ENCODE results near the gene RTEL1.
A peak's percentile ranks its signal among the peaks of the same experiment; 100 is the strongest.

RTEL1 gene

GRCh38 chr20:63697868-63698545 lies 39.9 kb downstream of the RTEL1 start:
- Histone ChIP-seq H3K36me3 (ENCODE audit: control insufficient read depth in 2 of 2, insufficient read depth in 1 of 2, low read length in 2 of 2) (peaks cover 0 to 26% of the 10 kb centered on the region in 2 experiments; a peak in 1 of 3 replicates), H3K9me3 (ENCODE audit: control insufficient read depth, insufficient read depth, low read depth, low read length) (no peaks in the 10 kb centered on the region), H3K4me1 (ENCODE audit: control insufficient read depth, insufficient read depth, low read length) (no peaks in the 10 kb centered on the region), H3K27ac (ENCODE audit: extremely low read depth, low read depth, low read length) (no peak overlapping the region), H3K4me3 (ENCODE audit: low read depth, low read length) (no peak overlapping the region)
- TF ChIP-seq ZNF23 (tag by site-specific recombination; IDR thresholded peaks at IDR 0.05; ENCODE audit: borderline replicate concordance) (no peak), BCL6B (tag by site-specific recombination; IDR thresholded peaks at IDR 0.05) (no peak), ZNF473 (tag by site-specific recombination; IDR thresholded peaks at IDR 0.05) (no peak), ZNF530 (tag by site-specific recombination; IDR thresholded peaks at IDR 0.05; ENCODE audit: low read depth) (no peak), ZNF174 (tag by site-specific recombination; IDR thresholded peaks at IDR 0.05) (no peak), ZNF623 (tag by site-specific recombination; IDR thresholded peaks at IDR 0.05) (no peak), ZFP3 (tag by site-specific recombination; IDR thresholded peaks at IDR 0.05; ENCODE audit: low read depth) (no peak), ZFP69B (tag by site-specific recombination; IDR thresholded peaks at IDR 0.05) (no peak), ZIC2 (tag by site-specific recombination; IDR thresholded peaks at IDR 0.05) (no peak), ZNF670 (tag by site-specific recombination; IDR thresholded peaks at IDR 0.05; ENCODE audit: low read depth) (no peak), ZNF239 (tag by site-specific recombination; IDR thresholded peaks at IDR 0.05) (no peak), ZBTB7A (tag by site-specific recombination; IDR thresholded peaks at IDR 0.05; ENCODE audit: low read depth) (no peak), ZFP37 (tag by site-specific recombination; IDR thresholded peaks at IDR 0.05) (no peak), ZNF341 (tag by site-specific recombination; IDR thresholded peaks at IDR 0.05; ENCODE audit: low read depth) (no peak), ZNF24 (tag by site-specific recombination; IDR thresholded peaks at IDR 0.05) (no peak), ZNF140 (tag by site-specific recombination; IDR thresholded peaks at IDR 0.05) (no peak), ZFP41 (tag by site-specific recombination; IDR thresholded peaks at IDR 0.05; ENCODE audit: borderline replicate concordance) (no peak), ZNF747 (tag by site-specific recombination; IDR thresholded peaks at IDR 0.05) (no peak)
- CTCF ChIA-PET = interaction anchor here (0.5 to 1.2 kb wide), 2 partner anchors 52 to 422 kb away, joined by 3 to 4 read pairs; no protein-coding TSS in a partner anchor
- POLR2A ChIA-PET = interaction anchor here (0.6 to 2.3 kb wide), 7 partner anchors 8 to 167 kb away, joined by 3 to 9 read pairs (median 4); partner anchors contain the start of genes ARFRP1, RTEL1, TPD52L2 and ZGPAT

GRCh38 chr20:63698739-63699465 lies 40.8 kb downstream of the RTEL1 start:
- CTCF ChIA-PET = interaction anchor here (0.6 to 1.2 kb wide), 3 partner anchors 161 to 421 kb away, joined by 3 read pairs; no protein-coding TSS in a partner anchor
- Histone ChIP-seq H3K4me1 (ENCODE audit: control insufficient read depth, insufficient read depth, low read length) (no peaks in the 10 kb centered on the region), H3K9me3 (ENCODE audit: control insufficient read depth, insufficient read depth, low read depth, low read length) (no peaks in the 10 kb centered on the region), H3K27ac (ENCODE audit: extremely low read depth, low read depth, low read length) (no peak overlapping the region), H3K36me3 (ENCODE audit: control insufficient read depth in 2 of 2, insufficient read depth in 1 of 2, low read length in 2 of 2) (peaks cover 0 to 30% of the 10 kb centered on the region in 2 experiments; a peak in 1 of 3 replicates), H3K4me3 (ENCODE audit: low read depth, low read length) (no peak overlapping the region)
- POLR2A ChIA-PET = interaction anchor here (0.9 to 2.3 kb wide), 3 partner anchors 9 to 41 kb away, joined by 4 to 9 read pairs (median 8); partner anchors contain the start of genes ARFRP1, RTEL1 and ZGPAT
- TF ChIP-seq PATZ1 (tag by site-specific recombination; IDR thresholded peaks at IDR 0.05) (0 out of 2 replicates have a peak, but pooled peaks have one; percentile 18), GLIS1 (tag by site-specific recombination; IDR thresholded peaks at IDR 0.05) (peak; percentile 98), ZNF2 (tag by site-specific recombination; IDR thresholded peaks at IDR 0.05) (no peak), ZNF23 (tag by site-specific recombination; IDR thresholded peaks at IDR 0.05; ENCODE audit: borderline replicate concordance) (no peak), PRDM1 (tag by site-specific recombination; IDR thresholded peaks at IDR 0.05) (no peak), ZFHX2 (tag by site-specific recombination; conservative IDR thresholded peaks at IDR 0.05) (peak; percentile 62), ZSCAN23 (tag by site-specific recombination; IDR thresholded peaks at IDR 0.05) (no peak), ZNF266 (tag by site-specific recombination; IDR thresholded peaks at IDR 0.05; ENCODE audit: low read depth) (no peak), ZNF223 (tag by site-specific recombination; IDR thresholded peaks at IDR 0.05) (no peak), ZFP69B (tag by site-specific recombination; IDR thresholded peaks at IDR 0.05) (no peak), ZFP41 (tag by site-specific recombination; IDR thresholded peaks at IDR 0.05; ENCODE audit: borderline replicate concordance) (no peak), GLIS2 (tag by site-specific recombination; IDR thresholded peaks at IDR 0.05) (peak; percentile 82), ZNF274 (IDR thresholded peaks at IDR 0.05; ENCODE audit: low read length) (no peak), ZNF274 (tag by site-specific recombination; IDR thresholded peaks at IDR 0.05; ENCODE audit: borderline replicate concordance) (no peak)
- TF ChIP-seq, protein P1, sequence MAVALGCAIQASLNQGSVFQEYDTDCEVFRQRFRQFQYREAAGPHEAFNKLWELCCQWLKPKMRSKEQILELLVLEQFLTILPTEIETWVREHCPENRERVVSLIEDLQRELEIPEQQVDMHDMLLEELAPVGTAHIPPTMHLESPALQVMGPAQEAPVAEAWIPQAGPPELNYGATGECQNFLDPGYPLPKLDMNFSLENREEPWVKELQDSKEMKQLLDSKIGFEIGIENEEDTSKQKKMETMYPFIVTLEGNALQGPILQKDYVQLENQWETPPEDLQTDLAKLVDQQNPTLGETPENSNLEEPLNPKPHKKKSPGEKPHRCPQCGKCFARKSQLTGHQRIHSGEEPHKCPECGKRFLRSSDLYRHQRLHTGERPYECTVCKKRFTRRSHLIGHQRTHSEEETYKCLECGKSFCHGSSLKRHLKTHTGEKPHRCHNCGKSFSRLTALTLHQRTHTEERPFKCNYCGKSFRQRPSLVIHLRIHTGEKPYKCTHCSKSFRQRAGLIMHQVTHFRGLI (tag by site-specific recombination; IDR thresholded peaks at IDR 0.05) = no peak

All from HEK293 (cell line).